HG03066 (cell line): ENCODE measurements around the gene NANOGP8.
"Not testable (repeated sequence)": the region's sequence is repeated elsewhere in the genome, so short reads cannot be mapped to it uniquely, and the experiment has no call there.

ENCODE experiments used
- ATAC-seq: cut with Tn5 transposase; IDR thresholded peaks from one replicate; pipeline ENCODE4 v1.9.1; 2021; ENCODE audit warnings: low read depth; ENCODE audit not compliant: unreplicated experiment

Gene NANOGP8

DNA sequence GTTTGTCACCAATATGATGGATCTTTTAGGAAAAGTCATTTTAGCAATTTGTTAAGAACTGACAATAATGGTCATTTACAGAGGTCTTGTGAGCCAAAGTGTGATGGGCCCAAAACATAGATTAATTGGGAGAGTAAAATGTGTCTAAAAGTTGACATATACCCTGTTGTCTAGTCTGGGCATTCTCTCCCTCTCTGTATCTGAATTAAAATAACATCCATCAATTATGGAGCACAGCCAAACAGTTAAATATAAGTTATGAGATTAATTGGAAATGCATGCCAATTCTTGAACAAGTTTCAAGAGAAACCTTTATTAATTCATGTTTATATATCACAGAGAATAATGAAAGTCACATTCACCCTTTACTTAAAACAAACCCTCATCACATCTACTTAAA, 13.6 kb upstream of the NANOGP8 start:
- ATAC-seq, result no peak

DNA sequence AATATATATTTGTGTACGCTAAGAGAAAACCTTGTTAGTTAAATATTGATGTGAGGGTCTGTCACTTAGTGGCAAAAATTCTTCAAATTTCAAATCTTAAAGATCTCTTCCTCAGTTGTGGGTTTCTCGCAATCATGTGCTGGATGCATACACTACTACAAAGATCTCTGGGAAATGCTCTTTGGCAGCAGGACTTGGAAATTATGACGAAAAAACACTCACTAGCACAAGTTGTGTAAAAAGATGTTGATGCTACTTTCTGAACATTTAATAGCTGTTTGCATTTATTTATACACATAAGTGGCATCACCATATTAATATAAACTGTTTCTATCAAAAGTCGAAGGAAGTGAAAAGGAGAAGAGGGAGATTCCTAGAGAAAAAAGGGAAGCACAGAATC, 10.8 kb upstream of the NANOGP8 start:
- ATAC-seq, result no peak

DNA sequence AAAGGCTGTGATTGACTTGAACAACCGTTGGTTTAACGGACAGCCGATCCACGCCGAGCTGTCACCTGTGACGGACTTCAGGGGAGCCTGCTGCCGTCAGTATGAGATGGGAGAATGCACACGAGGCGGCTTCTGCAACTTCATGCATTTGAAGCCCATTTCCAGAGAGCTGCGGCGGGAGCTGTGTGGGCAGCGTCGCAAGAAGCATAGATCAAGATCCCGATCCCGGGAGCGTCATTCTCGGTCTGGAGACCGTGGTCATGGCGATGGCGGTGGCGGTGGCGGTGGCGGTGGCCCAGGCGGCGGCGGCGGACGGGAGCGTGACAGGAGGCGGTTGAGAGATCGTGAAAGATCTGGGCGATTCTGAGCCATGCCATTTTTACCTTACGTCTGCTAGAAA, 7.8 kb upstream of the NANOGP8 start:
- ATAC-seq, result no peak

DNA sequence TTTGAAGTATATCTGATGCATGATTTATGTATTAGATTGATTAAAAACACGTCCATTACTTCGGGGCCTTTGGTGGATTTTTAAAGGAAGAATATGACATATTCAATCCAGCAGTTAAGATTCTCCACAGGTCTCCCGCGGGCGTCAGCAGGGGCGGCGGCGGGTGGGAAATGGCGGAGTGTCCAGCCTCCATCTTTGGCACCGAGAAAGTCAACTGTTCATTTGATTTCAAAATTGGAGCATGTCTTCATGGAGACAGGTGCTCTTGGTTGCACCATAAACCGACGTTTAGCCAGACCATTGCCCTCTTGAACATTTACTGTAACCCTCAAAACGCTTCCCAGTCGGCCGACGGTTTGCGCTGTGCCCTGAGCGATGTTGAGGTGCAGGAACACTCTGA, 7.2 kb upstream of the NANOGP8 start:
- no peak for ATAC-seq

DNA sequence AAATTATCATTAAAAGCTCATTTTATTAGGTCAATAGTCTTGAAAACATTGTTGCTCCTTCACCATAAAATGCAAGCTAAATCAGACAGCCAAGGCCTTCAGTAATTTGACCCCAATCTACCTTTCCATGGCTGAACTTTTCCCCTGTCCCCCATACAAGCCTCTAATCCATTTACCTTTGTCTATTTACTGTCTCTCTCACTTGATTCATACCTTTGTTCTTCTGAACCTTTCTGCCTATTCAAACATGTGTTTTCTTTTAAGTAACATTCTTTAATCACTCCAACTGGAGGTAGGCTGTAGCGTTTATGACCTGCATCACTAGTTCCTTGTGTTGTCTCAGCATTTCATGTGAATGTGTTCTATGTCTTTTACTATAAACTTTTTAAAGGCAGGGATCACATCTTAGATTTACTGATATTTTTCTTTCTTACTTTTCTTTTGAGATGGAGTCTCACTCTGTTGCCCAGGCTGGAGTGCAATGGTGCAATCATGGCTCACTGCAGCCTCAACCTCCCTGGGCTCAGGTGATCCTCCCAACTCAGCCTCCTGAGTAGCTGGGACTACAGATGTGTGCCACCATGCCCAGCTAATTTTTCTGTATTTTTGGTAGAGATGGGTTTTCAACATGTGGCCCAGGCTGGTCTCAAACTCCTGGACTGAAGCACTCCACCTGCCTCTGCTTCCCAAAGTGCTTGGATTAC, 5.2 kb upstream of the NANOGP8 start:
- no peak for ATAC-seq

DNA sequence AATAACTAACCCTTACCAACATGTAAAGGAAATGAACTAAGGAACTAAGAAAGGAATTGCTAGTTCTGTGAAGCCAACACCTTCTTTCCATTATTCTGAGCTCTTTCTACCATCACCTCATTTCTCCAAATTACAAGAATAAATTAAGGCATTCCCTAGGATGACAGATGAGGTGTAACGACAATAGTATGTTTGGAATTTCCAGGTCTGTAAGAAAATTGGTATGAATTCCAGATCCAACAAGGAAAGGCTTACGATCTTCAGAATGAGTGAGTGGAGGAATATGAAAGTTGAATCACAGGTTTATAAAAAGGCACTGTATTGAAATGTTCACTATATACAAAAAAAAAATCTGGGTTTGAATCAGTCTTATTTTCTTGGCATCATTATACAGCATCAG, 4.5 kb upstream of the NANOGP8 start:
- ATAC-seq, result no peak

DNA sequence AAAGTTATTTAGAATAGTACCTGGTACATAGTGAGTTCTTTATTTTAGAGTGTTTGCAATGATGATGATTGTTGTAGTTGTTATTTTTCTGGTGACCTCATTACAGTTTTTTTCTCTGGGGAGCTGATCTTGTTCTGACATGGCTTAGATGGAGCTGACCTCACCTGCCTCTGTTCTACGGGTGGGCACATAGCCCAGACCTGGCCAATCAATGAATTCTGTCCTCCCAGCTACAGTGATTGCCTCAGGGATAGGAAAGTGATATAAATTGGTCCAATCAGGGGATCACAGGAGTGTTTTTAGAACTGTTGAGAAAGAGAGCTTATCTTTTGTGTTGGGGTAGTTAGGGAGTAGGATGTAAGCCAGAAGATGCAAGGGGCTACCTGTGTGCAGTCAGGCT, 3.2 kb upstream of the NANOGP8 start:
- ATAC-seq, result no peak

DNA sequence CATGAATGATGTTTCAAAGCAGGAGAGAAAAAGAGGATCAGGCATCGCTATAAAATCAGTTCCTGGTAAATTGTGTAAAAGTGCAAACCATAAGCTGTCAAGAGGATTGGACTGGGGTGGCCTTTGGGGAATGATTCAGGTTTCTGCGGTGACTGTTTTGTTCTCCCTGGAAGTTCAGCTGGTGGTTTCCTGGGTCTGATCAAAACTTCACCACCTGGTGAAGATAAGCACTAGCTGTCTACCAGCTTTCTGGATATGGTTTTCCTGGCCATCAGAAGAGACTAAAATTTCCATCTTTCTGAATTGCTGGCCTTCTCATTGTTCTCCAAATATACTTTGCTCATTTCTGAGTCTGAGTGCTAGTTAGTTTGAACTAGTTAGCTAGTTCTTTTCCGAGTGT, 2.7 kb upstream of the NANOGP8 start:
- no peak for ATAC-seq

DNA sequence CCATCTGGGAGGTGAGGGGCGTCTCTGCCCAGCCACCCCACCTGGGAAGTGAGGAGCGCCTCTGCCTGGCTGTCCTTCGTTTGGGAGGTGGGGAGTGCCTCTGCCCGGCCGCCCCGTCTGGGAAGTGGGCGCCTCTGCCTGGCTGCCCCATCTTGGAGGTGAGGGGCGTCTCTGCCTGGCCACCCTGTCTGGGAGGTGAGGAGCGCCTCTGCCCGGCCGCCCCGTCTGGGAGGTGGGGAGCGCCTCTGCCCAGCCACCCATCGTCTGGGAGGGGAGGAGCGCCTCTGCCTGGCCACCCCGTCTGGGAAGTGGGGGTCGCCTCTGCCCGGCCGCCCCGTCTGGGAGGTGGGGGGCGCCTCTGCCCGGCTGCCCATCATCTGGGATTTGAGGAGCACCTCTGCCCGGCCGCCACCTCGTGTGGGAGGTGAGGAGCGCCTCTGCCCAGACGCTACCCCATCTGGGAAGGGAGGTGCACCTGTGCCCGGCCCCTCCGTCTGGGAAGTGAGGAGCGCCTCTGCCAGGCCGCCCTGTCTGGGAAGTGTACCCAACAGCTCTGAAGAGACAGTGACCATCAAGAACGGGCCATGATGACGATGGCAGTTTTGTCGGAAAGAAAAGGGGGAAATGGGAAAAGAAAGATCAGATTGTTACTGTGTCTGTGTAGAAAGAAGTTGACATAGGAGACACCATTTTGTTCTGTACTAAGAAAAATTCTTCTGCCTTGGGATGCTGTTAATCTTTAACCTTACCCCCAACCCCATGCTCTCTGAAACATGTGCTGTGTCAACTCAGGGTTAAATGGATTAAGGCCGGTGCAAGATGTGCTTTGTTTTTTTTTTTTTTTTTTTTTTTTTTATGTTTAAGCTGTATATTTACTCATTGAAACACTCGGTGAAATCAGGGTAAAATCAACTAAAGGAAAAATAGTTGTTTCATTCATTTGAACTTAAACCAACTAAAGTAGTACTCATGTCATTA, 2.4 kb downstream of the NANOGP8 start:
- ATAC-seq, result not testable (repeated sequence)

DNA sequence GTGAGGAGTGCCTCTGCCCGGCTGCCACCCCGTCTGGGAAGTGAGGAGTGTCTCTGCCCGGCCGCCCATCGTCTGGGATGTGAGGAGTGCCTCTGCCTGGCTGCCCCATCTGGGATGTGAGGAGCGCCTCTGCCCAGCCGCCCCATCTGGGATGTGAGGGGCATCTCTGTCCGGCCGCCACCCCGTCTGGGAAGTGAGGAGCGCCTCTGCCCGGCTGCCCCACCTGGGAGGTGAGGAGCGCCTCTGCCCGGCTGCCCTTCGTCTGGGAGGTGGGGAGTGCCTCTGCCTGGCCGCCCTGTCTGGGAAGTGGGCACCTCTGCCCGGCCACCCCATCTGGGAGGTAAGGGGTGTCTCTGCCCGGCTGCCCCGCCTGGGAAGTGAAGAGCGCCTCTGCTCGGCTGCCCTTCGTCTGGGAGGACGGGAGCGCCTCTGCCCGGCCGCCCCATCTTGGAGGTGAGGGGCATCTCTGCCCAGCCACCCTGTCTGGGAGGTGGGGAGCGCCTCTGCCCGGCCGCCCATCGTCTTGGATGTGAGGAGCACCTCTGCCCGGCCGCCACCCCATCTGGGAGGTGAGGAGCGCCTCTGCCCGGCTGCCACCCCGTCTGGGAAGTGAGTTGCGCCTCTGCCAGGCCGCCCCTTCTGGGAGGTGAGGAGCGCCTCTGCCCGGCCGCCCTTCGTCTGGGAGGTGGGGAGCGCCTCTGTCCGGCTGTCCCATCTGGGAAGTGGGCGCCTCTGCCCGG, 3.3 kb downstream of the NANOGP8 start:
- not testable (repeated sequence) for ATAC-seq

DNA sequence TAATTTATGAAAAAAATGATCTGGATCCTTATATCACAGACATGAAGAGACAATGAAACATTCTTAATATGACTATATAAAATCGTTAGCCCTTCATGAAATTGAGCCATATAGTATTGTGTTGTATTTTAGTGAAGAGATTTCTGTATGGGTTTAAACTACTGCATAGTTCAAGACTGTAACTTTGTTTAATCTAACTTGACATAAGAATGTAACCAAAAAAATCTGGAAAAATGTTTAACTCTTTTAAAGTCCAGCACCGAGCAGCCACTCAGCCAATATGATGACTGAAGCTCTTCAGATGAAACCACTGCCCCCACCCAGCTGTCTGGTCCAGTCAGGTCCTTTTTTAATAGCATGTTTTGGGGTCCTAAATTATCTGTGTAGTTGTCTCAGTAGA, 4.9 kb downstream of the NANOGP8 start:
- ATAC-seq, result no peak

DNA sequence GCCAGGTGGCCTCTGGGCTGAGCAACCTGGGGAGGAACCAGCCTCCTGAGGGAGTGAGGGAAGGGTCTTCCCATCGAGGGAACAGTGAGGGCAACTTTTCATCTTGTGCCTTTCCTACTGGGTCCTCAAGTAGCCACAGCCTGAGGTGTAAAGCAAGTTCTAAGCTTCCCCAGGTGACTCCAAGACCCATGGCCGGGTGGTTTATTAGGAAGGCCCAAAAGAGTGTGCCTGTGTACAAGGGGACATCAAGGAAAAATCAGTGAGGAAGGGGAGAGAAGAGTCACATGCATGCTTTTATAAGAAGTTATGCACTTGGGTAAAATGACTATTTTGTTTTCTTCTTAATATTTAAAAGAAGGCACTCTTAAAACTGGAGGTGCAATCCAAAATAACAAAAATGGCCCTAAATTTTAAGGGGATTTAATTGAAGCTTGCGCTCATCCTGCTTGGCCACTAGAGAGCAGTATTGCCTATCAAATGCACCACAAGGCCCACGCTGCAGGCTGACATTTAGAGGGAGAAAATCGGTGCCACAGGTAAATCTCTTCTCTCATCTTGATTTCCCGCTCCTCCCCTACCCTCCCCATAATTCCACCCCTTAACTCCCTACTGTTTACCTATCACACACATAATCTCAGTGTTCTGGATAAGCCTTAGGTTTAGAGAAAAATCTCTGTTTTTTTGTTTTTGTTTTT, 6.7 kb downstream of the NANOGP8 start:
- ATAC-seq, result no peak

DNA sequence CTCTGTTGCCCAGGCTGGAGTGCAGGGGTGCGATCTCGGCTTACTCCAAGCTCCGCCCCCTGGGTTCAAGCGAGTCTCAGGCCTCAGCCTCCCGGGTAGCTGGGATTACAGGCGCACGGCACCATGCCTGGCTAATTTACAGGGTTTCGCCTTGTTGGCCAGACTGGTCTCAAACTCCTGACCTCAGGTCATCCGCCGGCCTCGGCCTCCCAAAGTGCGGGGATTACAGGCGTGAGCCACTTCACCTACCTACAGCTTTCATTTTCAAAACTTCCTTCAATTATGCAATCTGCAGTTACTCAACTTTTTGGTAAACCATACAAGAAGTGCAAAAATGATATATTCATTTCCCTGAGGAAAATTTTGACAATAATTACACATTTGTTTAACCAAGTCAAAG, 14.0 kb downstream of the NANOGP8 start:
- no peak for ATAC-seq

DNA sequence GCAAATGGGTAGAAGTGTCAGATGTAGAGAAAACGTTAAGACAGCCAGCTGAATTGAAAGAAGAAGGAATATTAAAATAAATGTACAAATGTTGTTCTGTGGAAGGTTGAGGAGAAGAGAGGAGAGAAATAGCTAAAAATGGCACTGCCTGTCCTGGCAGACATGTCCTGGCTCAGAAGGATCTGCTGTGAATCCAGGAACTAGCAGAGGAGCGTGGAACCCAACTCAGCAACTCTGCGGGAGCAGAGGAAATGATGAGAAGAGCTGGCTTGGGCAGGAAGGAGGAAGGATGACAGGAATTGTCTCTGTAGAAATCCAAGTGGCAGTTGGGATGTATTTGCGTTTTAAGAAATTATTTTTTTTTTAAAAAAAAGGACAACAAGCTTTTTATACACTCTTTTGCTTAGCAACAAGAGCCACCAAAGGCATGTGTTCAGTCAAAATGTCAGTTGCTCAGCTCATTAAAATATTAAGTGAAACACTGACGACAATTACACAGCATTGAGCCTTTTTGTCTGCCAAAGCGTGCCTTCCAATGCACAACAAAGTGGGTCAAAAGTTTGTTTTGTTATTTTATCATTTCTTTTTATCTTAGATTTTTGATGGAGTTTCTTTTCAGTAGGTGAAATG, 16.1 kb downstream of the NANOGP8 start:
- ATAC-seq, result no peak

DNA sequence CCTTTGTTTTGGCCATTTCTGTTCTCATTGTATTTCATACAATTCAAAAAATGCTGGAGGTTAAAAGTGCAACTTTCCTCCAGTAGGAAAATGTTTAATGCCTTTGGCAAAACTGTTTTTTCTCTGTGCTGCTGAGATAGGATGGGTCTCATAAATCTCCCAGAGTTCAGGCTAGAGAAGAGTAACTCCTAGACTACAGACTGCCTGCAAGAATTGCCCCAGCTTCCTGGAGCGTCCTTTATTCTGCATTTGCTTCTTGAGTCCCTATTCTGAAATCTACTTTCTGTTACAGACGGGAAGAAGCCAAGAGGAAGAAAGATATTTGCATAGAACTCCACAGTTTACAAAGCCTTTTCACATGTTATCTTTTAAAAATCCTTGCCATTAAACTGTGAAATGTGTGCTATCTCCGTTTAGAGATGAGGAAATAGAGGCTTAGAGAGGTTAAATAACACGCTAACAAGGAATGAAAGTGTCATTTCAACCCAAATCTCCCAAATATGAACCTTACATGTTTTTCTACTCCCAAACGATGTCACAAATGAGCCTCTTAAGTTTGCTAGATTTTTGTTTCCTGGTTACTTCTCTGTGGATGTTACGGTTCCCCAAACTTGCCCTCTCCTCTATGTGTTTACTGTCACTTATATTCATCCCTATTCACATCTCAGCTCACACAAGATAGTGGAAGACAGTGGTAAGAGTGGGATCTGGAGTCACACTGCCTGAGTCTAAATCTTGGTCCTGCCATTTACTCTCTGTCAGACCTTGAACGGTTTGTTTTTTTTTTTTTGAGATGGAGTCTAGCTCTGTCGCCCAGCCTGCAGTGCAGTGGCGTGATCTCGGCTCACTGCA, 17.4 kb downstream of the NANOGP8 start:
- no peak for ATAC-seq

DNA sequence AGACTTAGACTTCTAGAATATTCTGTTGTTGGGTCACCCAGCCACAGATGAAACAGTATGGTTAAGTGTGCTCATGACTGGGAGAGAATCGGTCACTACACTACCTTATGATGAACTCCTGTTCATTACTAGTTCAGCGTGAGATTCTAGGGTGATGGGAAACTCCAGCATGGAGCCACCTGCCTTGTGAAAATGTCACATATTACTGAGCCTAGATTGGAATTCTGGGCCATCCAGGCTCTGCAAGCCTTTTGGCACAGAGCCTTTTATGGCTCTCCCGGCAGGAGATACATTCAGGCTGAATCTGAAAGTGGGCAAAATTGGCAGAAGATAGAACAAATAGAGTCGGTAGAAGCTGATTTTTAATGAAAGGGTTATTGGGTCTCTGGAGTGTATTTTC, 19.0 kb downstream of the NANOGP8 start:
- ATAC-seq, result no peak

DNA sequence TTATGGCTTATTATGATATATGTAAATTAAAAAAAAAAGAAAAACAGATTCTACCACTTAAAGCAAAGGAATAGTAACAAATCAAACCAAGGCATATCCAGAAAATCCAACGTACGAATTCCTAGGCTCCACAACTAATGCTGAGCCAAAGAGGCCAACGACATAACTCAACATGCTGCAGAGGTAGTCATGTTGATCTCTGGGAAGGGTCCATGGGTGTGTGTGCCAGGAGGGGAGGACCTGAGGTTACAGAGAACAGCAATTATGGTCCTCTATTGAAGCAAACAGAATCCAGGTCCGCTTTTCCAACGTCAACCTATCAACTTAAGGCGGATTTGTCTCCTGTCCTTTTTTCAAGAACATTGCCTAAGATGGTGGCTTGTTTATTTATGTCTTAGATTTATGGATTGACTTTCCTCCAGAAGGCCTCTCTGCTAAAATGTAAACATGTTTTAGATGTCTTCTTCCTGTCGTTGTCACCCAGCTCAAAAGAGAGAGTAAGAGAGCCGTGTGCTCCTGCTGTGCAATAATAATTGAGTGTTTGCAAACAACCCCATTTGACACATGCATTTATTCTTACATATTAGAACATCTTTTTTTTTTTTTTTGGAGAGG, 20.4 kb downstream of the NANOGP8 start:
- no peak for ATAC-seq

DNA sequence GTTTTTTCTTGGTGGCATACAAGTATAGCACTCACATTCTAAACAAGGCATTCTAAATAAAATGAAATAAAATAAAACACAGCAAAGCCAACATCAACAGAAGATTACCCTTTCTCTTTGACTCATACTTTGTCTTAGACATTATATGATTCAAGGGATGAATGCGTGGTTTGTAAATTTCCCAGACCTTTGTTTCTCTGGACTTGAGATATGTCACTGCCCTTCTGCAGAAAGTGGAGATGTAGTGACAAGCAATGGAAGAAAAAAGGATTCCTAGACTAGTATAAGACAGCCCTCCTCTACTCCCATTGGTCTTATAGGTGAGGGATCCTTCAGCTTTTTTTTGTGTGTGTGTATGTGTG, 22.4 kb downstream of the NANOGP8 start:
- ATAC-seq, result no peak
